GM03348 (cell line): ENCODE data around the gene NUDT21.
A peak's percentile ranks its signal among the peaks of the same experiment; 100 is the strongest.
"Not testable (repeated sequence)": the region's sequence is repeated elsewhere in the genome, so short reads cannot be mapped to it uniquely, and the experiment has no call there.

ENCODE experiments used
- DNase-seq: peaks from one replicate; pipeline ENCODE4 v3.0.0; 2012; ENCODE audit warnings: low spot score

The NUDT21 gene

GRCh38 chr16:56419740-56420548 lies 31.2 kb downstream of the NUDT21 start:
- no peak for DNase-seq

GRCh38 chr16:56417138-56417537 lies 34.0 kb downstream of the NUDT21 start:
- DNase-seq = no peak

- DNase-seq = no peak
Measured at GRCh38 chr16:56415875-56416274, 35.3 kb downstream of the NUDT21 start.

GRCh38 chr16:56414366-56414765 lies 36.8 kb downstream of the NUDT21 start:
- no peak for DNase-seq

GRCh38 chr16:56413381-56413780 lies 37.8 kb downstream of the NUDT21 start:
- no peak for DNase-seq

- DNase-seq = no peak
Measured at GRCh38 chr16:56411624-56412023, 39.5 kb downstream of the NUDT21 start.

GRCh38 chr16:56411123-56411522 lies 40.0 kb downstream of the NUDT21 start:
- no peak for DNase-seq

- no peak for DNase-seq
Measured at GRCh38 chr16:56409195-56409594, 41.9 kb downstream of the NUDT21 start.

- DNase-seq = no peak
Measured at GRCh38 chr16:56408379-56409098, 42.6 kb downstream of the NUDT21 start.

- no peak for DNase-seq
Measured at GRCh38 chr16:56405977-56406672, 45.0 kb downstream of the NUDT21 start.

- DNase-seq = no peak
Measured at GRCh38 chr16:56401482-56401881, 49.6 kb downstream of the NUDT21 start.

- no peak for DNase-seq
Measured at GRCh38 chr16:56400458-56400857, 50.7 kb downstream of the NUDT21 start.

- no peak for DNase-seq
Measured at GRCh38 chr16:56399486-56399885, 51.6 kb downstream of the NUDT21 start.

- no peak for DNase-seq
Measured at GRCh38 chr16:56399047-56399446, 52.1 kb downstream of the NUDT21 start.

GRCh38 chr16:56396724-56397123 lies 54.4 kb downstream of the NUDT21 start:
- DNase-seq = not testable (repeated sequence)

GRCh38 chr16:56389554-56389953 lies 61.6 kb downstream of the NUDT21 start:
- peak; percentile 68 for DNase-seq

GRCh38 chr16:56388209-56388608 lies 62.9 kb downstream of the NUDT21 start:
- DNase-seq = no peak

- DNase-seq = no peak
Measured at GRCh38 chr16:56387396-56387795, 63.7 kb downstream of the NUDT21 start.

- no peak for DNase-seq
Measured at GRCh38 chr16:56384074-56384721, 66.9 kb downstream of the NUDT21 start.

GRCh38 chr16:56382901-56383355 lies 68.2 kb downstream of the NUDT21 start:
- DNase-seq = no peak

GRCh38 chr16:56382459-56382858 lies 68.7 kb downstream of the NUDT21 start:
- no peak for DNase-seq
